Astrocyte of the cerebellum (primary cell): ENCODE data around the gene DPYSL4.

Experiments
- DNase-seq: peaks from one replicate; pipeline ENCODE4 v3.0.0-alpha.2; 2011; ENCODE audit warnings: low read depth
- H3K4me3 ChIP-seq: 2 replicates; pipeline ENCODE4 v1.5.1; 2011; ENCODE audit warnings: mild to moderate bottlenecking, low read depth, low read length, moderate library complexity
- in situ Hi-C: cut with HindIII; loops from 2 replicates; pipeline ENCODE4 v1.10.0; 2017; ENCODE audit warnings: low sequenced_read_pairs
- TF ChIP-seq, protein P1 (sequence below): IDR thresholded peaks from 2 replicates; pipeline ENCODE4 v1.5.1; 2012; ENCODE audit warnings: low read length, low read depth, moderate library complexity, mild to moderate bottlenecking; ENCODE audit errors: missing control alignments

The DPYSL4 gene

DNA sequence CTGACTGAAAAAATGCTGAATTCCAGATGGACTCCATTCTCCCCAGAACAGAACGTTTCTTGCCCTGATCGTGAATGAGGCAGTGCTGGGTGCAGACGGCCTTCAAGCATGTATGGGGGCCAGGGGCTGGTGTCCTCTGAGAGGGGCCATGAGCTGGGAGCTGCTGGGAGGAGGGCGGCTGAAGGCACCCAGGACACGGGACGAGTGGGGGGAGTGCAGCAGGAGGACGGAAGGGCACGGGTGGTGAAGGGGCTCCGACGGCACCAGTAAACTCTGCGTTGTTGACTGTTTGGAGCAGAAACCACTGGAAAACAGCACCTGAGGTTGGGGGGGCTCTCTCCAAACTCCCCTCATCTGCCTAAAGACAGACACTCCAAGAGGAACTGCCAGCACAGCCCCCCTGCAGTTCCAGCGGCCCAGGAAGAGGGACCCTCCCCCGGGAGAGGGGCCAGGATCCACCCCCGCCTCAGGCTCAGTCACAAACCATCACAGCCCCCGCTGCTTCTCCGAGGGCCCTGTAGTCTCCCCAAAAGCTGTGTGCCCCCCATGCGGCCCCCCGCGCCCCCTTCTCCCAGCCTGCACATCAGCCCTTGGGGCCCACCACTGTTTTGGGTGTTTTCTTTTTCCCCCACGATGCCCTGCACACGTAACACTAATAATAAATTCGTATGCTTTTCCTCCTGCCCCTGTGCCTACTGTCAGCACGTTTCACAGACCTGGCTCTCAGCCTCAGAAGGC is 55.5 kb downstream of the DPYSL4 start:
- TF ChIP-seq, protein P1, sequence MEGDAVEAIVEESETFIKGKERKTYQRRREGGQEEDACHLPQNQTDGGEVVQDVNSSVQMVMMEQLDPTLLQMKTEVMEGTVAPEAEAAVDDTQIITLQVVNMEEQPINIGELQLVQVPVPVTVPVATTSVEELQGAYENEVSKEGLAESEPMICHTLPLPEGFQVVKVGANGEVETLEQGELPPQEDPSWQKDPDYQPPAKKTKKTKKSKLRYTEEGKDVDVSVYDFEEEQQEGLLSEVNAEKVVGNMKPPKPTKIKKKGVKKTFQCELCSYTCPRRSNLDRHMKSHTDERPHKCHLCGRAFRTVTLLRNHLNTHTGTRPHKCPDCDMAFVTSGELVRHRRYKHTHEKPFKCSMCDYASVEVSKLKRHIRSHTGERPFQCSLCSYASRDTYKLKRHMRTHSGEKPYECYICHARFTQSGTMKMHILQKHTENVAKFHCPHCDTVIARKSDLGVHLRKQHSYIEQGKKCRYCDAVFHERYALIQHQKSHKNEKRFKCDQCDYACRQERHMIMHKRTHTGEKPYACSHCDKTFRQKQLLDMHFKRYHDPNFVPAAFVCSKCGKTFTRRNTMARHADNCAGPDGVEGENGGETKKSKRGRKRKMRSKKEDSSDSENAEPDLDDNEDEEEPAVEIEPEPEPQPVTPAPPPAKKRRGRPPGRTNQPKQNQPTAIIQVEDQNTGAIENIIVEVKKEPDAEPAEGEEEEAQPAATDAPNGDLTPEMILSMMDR, result no peak
- no peak overlapping the region for H3K4me3 ChIP-seq
- DNase-seq, result no peak
- in situ Hi-C loops, result no loop called here

DNA sequence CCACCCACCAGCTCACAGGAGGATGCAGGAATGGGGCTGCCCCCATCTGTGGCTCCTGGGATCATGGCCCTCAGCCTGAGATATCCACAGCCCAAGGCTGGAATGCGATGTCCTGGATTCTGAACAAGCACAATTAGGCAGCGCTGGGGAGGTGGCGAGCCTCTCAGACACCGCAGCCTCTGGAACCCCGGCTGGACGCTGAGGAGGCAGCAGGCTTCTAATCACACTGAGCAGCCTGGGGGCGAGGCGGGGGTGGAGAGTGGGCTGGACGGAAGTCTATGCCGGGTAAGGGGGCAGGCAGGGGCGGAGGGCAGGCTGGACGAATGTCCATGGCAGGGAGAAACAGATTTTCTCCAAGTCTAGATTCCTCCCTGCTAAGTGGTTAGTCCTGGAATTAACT is 56.4 kb downstream of the DPYSL4 start:
- TF ChIP-seq, protein P1, result no peak
- no peak for DNase-seq
- in situ Hi-C loops, result no loop called here
- H3K4me3 ChIP-seq, result no peak overlapping the region

- H3K4me3 ChIP-seq, result no peak overlapping the region
- in situ Hi-C loops, result no loop called here
- DNase-seq, result no peak
- TF ChIP-seq, protein P1, result no peak
Observed at GRCh38 chr10:132243626-132244025, 56.9 kb downstream of the DPYSL4 start.

- TF ChIP-seq, protein P1, result no peak
- no peak overlapping the region for H3K4me3 ChIP-seq
- in situ Hi-C loops, result no loop called here
- DNase-seq, result no peak
Observed at GRCh38 chr10:132245056-132245455, 58.3 kb downstream of the DPYSL4 start.

DNA sequence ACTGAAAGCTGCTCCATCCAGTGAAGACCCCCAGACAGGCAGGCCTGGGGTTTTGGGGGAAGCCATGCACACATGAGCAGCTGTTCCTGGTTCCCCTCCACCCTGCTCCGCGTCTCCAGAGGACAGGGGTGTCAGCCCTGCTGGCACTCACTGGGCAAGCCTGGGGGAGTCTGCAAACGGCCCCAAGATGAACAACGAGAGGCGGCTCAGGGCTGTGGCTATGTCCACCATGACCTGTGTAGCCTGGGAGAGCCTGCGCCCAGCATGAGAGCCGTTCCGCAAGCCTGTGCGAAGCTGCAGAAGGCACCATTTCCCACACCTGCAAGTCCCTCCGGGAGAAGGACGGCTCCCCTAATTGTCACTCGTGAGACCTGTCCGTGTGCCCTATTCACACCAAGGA is 59.5 kb downstream of the DPYSL4 start:
- in situ Hi-C loops, result no loop called here
- DNase-seq, result no peak
- no peak overlapping the region for H3K4me3 ChIP-seq
- TF ChIP-seq, protein P1, result no peak

- in situ Hi-C loops, result no loop called here
- no peak overlapping the region for H3K4me3 ChIP-seq
- TF ChIP-seq, protein P1, result no peak
- no peak for DNase-seq
Observed at GRCh38 chr10:132247943-132248342, 61.2 kb downstream of the DPYSL4 start.
